Measurements from ENCODE around the gene ADCY1.

ADCY1 gene

DNA sequence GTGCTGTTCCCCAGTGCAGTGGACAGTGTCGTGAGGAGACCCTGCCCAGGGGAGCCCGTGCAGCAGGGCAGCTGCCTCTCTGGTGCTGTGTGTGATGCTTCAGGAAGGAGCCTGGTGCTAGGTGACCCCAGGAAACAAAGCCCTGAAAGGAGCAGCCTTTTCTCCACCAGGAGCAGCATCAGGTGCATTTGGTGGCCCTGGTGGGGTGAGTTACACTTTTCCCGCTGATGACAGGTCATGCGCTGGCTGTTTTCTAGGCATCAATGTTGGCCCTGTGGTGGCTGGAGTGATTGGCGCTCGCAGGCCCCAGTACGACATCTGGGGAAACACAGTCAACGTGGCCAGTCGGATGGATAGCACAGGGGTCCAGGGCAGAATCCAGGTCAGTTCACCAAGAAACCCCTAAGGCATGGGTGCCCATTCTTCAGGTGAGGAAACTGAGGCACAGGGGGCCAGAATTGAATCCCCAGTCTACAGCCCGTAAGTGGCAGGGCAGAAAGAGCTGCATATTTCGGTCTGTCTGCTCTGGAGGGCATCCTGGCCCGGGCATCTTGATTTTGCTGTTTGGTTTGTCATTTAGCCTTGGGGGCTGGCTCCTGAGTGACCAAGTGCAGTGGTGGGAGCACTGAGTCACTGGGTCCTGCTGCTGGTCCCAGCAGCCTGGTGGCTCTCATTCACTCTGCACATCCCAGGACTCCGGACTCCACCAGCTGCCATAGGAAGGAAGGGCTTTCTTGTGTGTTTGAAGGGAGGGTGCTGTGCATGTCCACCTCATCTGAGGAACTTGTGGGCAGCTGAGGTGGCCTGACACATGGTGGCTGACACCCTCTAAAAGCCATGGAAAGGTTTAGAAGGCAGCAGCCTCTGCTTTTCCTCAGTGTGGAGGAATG, 136.3 kb downstream of the ADCY1 start:
- H3F3A ChIP-seq (ENCODE audit: insufficient read depth), result no peaks in the 10 kb centered on the region
- H3K9me2 ChIP-seq (replicated peaks; ENCODE audit: insufficient read depth, low read length), result no peaks in the 10 kb centered on the region
- no peaks in the 10 kb centered on the region for H3K36me3 ChIP-seq (ENCODE audit: low read length)
- no peak overlapping the region for H3K27ac ChIP-seq (ENCODE audit: low read depth, low read length)
- H3K9ac ChIP-seq (ENCODE audit: low read length), result no peak overlapping the region
- no peaks in the 10 kb centered on the region for H3K27me3 ChIP-seq (ENCODE audit: low read length)
- H3K79me2 ChIP-seq (ENCODE audit: insufficient read depth, low read length), result no peaks in the 10 kb centered on the region
- no peaks in the 10 kb centered on the region for H3K9me3 ChIP-seq (ENCODE audit: insufficient read depth, low read length)
- H3K4me3 ChIP-seq (ENCODE audit: insufficient read depth, low read length, poor library complexity, severe bottlenecking), result no peak overlapping the region
- no peak for TF ChIP-seq EZH2phosphoT487 (conservative IDR thresholded peaks at IDR 0.05; ENCODE audit: low read length)
- TF ChIP-seq, protein P1, sequence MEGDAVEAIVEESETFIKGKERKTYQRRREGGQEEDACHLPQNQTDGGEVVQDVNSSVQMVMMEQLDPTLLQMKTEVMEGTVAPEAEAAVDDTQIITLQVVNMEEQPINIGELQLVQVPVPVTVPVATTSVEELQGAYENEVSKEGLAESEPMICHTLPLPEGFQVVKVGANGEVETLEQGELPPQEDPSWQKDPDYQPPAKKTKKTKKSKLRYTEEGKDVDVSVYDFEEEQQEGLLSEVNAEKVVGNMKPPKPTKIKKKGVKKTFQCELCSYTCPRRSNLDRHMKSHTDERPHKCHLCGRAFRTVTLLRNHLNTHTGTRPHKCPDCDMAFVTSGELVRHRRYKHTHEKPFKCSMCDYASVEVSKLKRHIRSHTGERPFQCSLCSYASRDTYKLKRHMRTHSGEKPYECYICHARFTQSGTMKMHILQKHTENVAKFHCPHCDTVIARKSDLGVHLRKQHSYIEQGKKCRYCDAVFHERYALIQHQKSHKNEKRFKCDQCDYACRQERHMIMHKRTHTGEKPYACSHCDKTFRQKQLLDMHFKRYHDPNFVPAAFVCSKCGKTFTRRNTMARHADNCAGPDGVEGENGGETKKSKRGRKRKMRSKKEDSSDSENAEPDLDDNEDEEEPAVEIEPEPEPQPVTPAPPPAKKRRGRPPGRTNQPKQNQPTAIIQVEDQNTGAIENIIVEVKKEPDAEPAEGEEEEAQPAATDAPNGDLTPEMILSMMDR (IDR thresholded peaks at IDR 0.05; ENCODE audit: insufficient read depth, low read length, poor library complexity, severe bottlenecking), result no peak
- no peaks in the 10 kb centered on the region for H4K20me1 ChIP-seq (ENCODE audit: low read depth, low read length)
- no peak overlapping the region for H3K4me2 ChIP-seq (ENCODE audit: low read depth, low read length, poor library complexity, severe bottlenecking)
- H2AFZ ChIP-seq (ENCODE audit: low read depth, low read length, severe bottlenecking), result no peak overlapping the region

GRCh38 chr7:45711161-45711490, 137.0 kb downstream of the ADCY1 start:
- Histone ChIP-seq H3K27ac (ENCODE audit: low read depth, low read length) (no peak overlapping the region), H3K79me2 (ENCODE audit: insufficient read depth, low read length) (no peaks in the 10 kb centered on the region)

DNA sequence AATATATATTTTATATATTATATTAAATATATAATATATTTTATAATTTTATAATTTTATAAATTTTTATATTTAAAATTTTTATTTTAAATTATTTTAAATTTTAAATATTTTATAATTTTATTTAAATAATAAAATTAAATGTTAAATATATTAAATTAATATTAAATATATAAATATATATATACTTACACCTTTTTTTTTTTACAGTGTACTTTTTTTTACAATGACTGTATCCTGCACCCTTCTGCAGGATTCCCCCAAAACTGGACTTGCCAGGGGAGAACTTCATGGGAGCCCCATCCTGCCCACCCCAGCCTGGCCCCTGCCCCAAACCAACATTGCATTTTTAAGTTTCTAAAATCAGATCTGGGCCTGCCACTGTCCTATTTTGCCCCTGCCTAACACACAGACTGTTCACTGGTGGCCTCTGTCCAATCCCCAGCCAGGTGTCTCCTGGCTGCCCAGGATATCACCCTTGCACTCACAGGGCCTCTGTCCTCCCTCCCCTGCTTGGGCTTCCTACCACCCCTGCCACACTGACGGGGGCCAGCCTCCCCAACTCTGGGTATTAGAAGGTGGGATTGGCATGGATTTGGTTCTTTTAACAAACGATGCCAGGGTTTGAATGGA, 138.0 kb downstream of the ADCY1 start:
- Histone ChIP-seq H3K4me3 (ENCODE audit: insufficient read depth, low read length, poor library complexity, severe bottlenecking) (no peak overlapping the region), H3K9ac (ENCODE audit: low read length) (no peak overlapping the region), H3K9me3 (ENCODE audit: insufficient read depth, low read length) (no peaks in the 10 kb centered on the region), H3K79me2 (ENCODE audit: insufficient read depth, low read length) (no peaks in the 10 kb centered on the region), H3K27me3 (ENCODE audit: low read length) (no peaks in the 10 kb centered on the region), H3K9me2 (replicated peaks; ENCODE audit: insufficient read depth, low read length) (no peaks in the 10 kb centered on the region), H3K4me2 (ENCODE audit: low read depth, low read length, poor library complexity, severe bottlenecking) (no peak overlapping the region), H3F3A (ENCODE audit: insufficient read depth) (no peaks in the 10 kb centered on the region), H4K20me1 (ENCODE audit: low read depth, low read length) (no peaks in the 10 kb centered on the region), H2AFZ (ENCODE audit: low read depth, low read length, severe bottlenecking) (no peak overlapping the region), H3K27ac (ENCODE audit: low read depth, low read length) (no peak overlapping the region), H3K36me3 (ENCODE audit: low read length) (no peaks in the 10 kb centered on the region)
- TF ChIP-seq EZH2phosphoT487 (conservative IDR thresholded peaks at IDR 0.05; ENCODE audit: low read length), result no peak
- TF ChIP-seq, protein P1 (IDR thresholded peaks at IDR 0.05; ENCODE audit: insufficient read depth, low read length, poor library complexity, severe bottlenecking), result no peak

More at GRCh38 chr7:45711161-45711490, 137.0 kb downstream of the ADCY1 start:
- H3F3A ChIP-seq (ENCODE audit: insufficient read depth), result no peaks in the 10 kb centered on the region
- no peak overlapping the region for H3K4me2 ChIP-seq (ENCODE audit: low read depth, low read length, poor library complexity, severe bottlenecking)
- H3K9ac ChIP-seq (ENCODE audit: low read length), result no peak overlapping the region
- no peaks in the 10 kb centered on the region for H3K9me3 ChIP-seq (ENCODE audit: insufficient read depth, low read length)
- no peak overlapping the region for H3K4me3 ChIP-seq (ENCODE audit: insufficient read depth, low read length, poor library complexity, severe bottlenecking)
- H3K9me2 ChIP-seq (replicated peaks; ENCODE audit: insufficient read depth, low read length), result no peaks in the 10 kb centered on the region
- no peaks in the 10 kb centered on the region for H4K20me1 ChIP-seq (ENCODE audit: low read depth, low read length)
- no peaks in the 10 kb centered on the region for H3K36me3 ChIP-seq (ENCODE audit: low read length)
- TF ChIP-seq EZH2phosphoT487 (conservative IDR thresholded peaks at IDR 0.05; ENCODE audit: low read length), result no peak
- TF ChIP-seq, protein P1 (IDR thresholded peaks at IDR 0.05; ENCODE audit: insufficient read depth, low read length, poor library complexity, severe bottlenecking), result no peak
- no peak overlapping the region for H2AFZ ChIP-seq (ENCODE audit: low read depth, low read length, severe bottlenecking)
- no peaks in the 10 kb centered on the region for H3K27me3 ChIP-seq (ENCODE audit: low read length)

All from SU-DHL-6 (cell line).